Mononuclear cell (primary cell): ENCODE measurements around the gene STK11. TPM values are rescaled to one million over a fixed set of nuclear protein-coding genes. Genes with fewer than 3 reads are reported as not detected.
"Not testable (repeated sequence)": the region's sequence is repeated elsewhere in the genome, so short reads cannot be mapped to it uniquely, and the experiment has no call there.

ENCODE experiments used
- H3K27me3 ChIP-seq: 2 replicates; pipeline ENCODE4 v1.6.0; 2011; ENCODE audit warnings: low read length, control low read depth; ENCODE audit not compliant: insufficient read depth
- H3K4me1 ChIP-seq: 2 replicates; pipeline ENCODE4 v1.5.1; 2011; ENCODE audit warnings: mild to moderate bottlenecking, low read length, control low read depth; ENCODE audit not compliant: insufficient read depth
- H3K4me3 ChIP-seq: 2 replicates; pipeline ENCODE4 v1.5.1; 2011; ENCODE audit warnings: mild to moderate bottlenecking, low read length, moderate library complexity
- H3K9me3 ChIP-seq: 2 replicates; pipeline ENCODE4 v1.5.1; 2011; ENCODE audit warnings: low read depth, mild to moderate bottlenecking, control low read depth, low read length
- total RNA-seq: library from RNA; depleted of rRNA; stranded (reverse); fragments of >200 nt; gene quantifications from one replicate; pipeline ENCODE4 v1.2.3, GENCODE V29; 2012

STK11 gene
- total RNA-seq, 1 donor, result 36.7 TPM

GRCh38 chr19:1177322-1178114, 28.1 kb upstream of the STK11 start:
- Histone ChIP-seq H3K27me3 (no peaks in the 10 kb centered on the region), H3K4me3 (no peak overlapping the region), H3K4me1 (peaks cover 62% of the 10 kb centered on the region), H3K9me3 (no peaks in the 10 kb centered on the region)

GRCh38 chr19:1181606-1182005, 24.0 kb upstream of the STK11 start:
- Histone ChIP-seq H3K9me3 (no peaks in the 10 kb centered on the region), H3K4me1 (peaks cover 42% of the 10 kb centered on the region), H3K4me3 (no peak overlapping the region), H3K27me3 (no peaks in the 10 kb centered on the region)

- no peak overlapping the region for H3K4me3 ChIP-seq
- H3K4me1 ChIP-seq, result peaks cover 37% of the 10 kb centered on the region
- no peaks in the 10 kb centered on the region for H3K9me3 ChIP-seq
- no peaks in the 10 kb centered on the region for H3K27me3 ChIP-seq
Measured at GRCh38 chr19:1182068-1182467, 23.5 kb upstream of the STK11 start.

GRCh38 chr19:1182727-1183126, 22.9 kb upstream of the STK11 start:
- Histone ChIP-seq H3K4me1 (peaks cover 31% of the 10 kb centered on the region), H3K27me3 (no peaks in the 10 kb centered on the region), H3K4me3 (no peak overlapping the region), H3K9me3 (no peaks in the 10 kb centered on the region)

GRCh38 chr19:1183543-1184172, 21.9 kb upstream of the STK11 start:
- H3K4me1 ChIP-seq, result peaks cover 24% of the 10 kb centered on the region
- no peak overlapping the region for H3K4me3 ChIP-seq
- H3K9me3 ChIP-seq, result no peaks in the 10 kb centered on the region
- H3K27me3 ChIP-seq, result no peaks in the 10 kb centered on the region

- Histone ChIP-seq H3K27me3 (no peaks in the 10 kb centered on the region), H3K9me3 (no peaks in the 10 kb centered on the region), H3K4me1 (peaks cover 33% of the 10 kb centered on the region), H3K4me3 (no peak overlapping the region)
Measured at GRCh38 chr19:1189419-1189818, 16.2 kb upstream of the STK11 start.

- no peaks in the 10 kb centered on the region for H3K9me3 ChIP-seq
- peaks cover 16% of the 10 kb centered on the region for H3K4me1 ChIP-seq
- H3K27me3 ChIP-seq, result no peaks in the 10 kb centered on the region
- H3K4me3 ChIP-seq, result no peak overlapping the region
Measured at GRCh38 chr19:1199531-1199930, 6.0 kb upstream of the STK11 start.

GRCh38 chr19:1200614-1201013, 5.0 kb upstream of the STK11 start:
- H3K27me3 ChIP-seq, H3K4me3 ChIP-seq, H3K9me3 ChIP-seq: not testable (repeated sequence)
- peaks cover 22% of the 10 kb centered on the region for H3K4me1 ChIP-seq

- Histone ChIP-seq H3K9me3 (no peaks in the 10 kb centered on the region), H3K4me3 (peak overlapping the region; percentile 62), H3K4me1 (peaks cover 67% of the 10 kb centered on the region), H3K27me3 (no peaks in the 10 kb centered on the region)
Measured at GRCh38 chr19:1206150-1206863, 729 bp downstream of the STK11 start.

- peaks cover 73% of the 10 kb centered on the region for H3K4me1 ChIP-seq
- peak overlapping the region; percentile 62 for H3K4me3 ChIP-seq
Measured at GRCh38 chr19:1206864-1207450, 1.4 kb downstream of the STK11 start.

GRCh38 chr19:1208830-1209229, 3.3 kb downstream of the STK11 start:
- not testable (repeated sequence) for H3K27me3 ChIP-seq, H3K9me3 ChIP-seq, H3K4me3 ChIP-seq
- H3K4me1 ChIP-seq, result peaks cover 75% of the 10 kb centered on the region

More at GRCh38 chr19:1206864-1207450, 1.4 kb downstream of the STK11 start:
- Histone ChIP-seq H3K9me3 (no peaks in the 10 kb centered on the region), H3K27me3 (no peaks in the 10 kb centered on the region)

GRCh38 chr19:1210227-1210538, 4.6 kb downstream of the STK11 start:
- H3K4me1 ChIP-seq, result peaks cover 77% of the 10 kb centered on the region
- no peaks in the 10 kb centered on the region for H3K9me3 ChIP-seq
- H3K4me3 ChIP-seq, result no peak overlapping the region
- H3K27me3 ChIP-seq, result no peaks in the 10 kb centered on the region

- no peaks in the 10 kb centered on the region for H3K9me3 ChIP-seq
- peaks cover 72% of the 10 kb centered on the region for H3K4me1 ChIP-seq
- H3K27me3 ChIP-seq, result no peaks in the 10 kb centered on the region
- no peak overlapping the region for H3K4me3 ChIP-seq
Measured at GRCh38 chr19:1211494-1212234, 6.1 kb downstream of the STK11 start.

- H3K4me3 ChIP-seq, result no peak overlapping the region
Measured at GRCh38 chr19:1213391-1214286, 8.1 kb downstream of the STK11 start.

More at GRCh38 chr19:1213391-1214286, 8.1 kb downstream of the STK11 start:
- Histone ChIP-seq H3K9me3 (no peaks in the 10 kb centered on the region), H3K4me1 (peaks cover 52% of the 10 kb centered on the region), H3K27me3 (no peaks in the 10 kb centered on the region)
